CD14-positive monocyte (primary cell): ENCODE measurements around the gene NRDE2. TPM values are rescaled to one million over a fixed set of nuclear protein-coding genes. Genes with fewer than 3 reads are reported as not detected.

Experiments used
- DNase-seq, 3 donors: peaks; one replicate each; pipeline ENCODE4 v3.0.0-alpha.2; 2011 to 2022
- H2AFZ ChIP-seq: 2 replicates; pipeline ENCODE4 v1.6.0; 2012; ENCODE audit warnings: mild to moderate bottlenecking, low read depth, low read length, inconsistent platforms; ENCODE audit not compliant: insufficient read depth, poor library complexity, severe bottlenecking
- H3K27ac ChIP-seq, 2 donors: 1 replicate in 1 of 2; 2 replicates in 1 of 2; pipeline ENCODE4 v1.5.1; 2012 to 2013; ENCODE audit warnings: low read length in 2 of 2, control low read depth in 1 of 2, inconsistent platforms in 1 of 2, low read depth in 1 of 2, mild to moderate bottlenecking in 1 of 2
- H3K27me3 ChIP-seq, 2 donors: one replicate each; pipeline versions ENCODE4 v1.6.0 to v1.6.1; 2011 to 2013; ENCODE audit warnings: low read length in 2 of 2; ENCODE audit not compliant: control insufficient read depth in 2 of 2, insufficient read depth in 2 of 2
- H3K36me3 ChIP-seq, 2 donors: replicated peaks in 1 of 2; 1 replicate in 1 of 2; 2 replicates in 1 of 2; pipeline versions ENCODE4 v1.5.1 to v1.6.1; 2012 to 2013; ENCODE audit warnings: low read length in 2 of 2, control low read depth in 1 of 2, inconsistent platforms in 1 of 2, mild to moderate bottlenecking in 1 of 2; ENCODE audit not compliant: insufficient read depth in 2 of 2, control insufficient read depth in 1 of 2
- H3K4me1 ChIP-seq, 2 donors: 1 replicate in 1 of 2; 2 replicates in 1 of 2; pipeline versions ENCODE4 v1.5.1 to v1.6.1; 2012 to 2013; ENCODE audit warnings: low read length in 2 of 2, control low read depth in 1 of 2, inconsistent platforms in 1 of 2, mild to moderate bottlenecking in 1 of 2, moderate library complexity in 1 of 2; ENCODE audit not compliant: insufficient read depth in 2 of 2, control insufficient read depth in 1 of 2
- H3K4me2 ChIP-seq: replicated peaks from 2 replicates; pipeline ENCODE3; 2012; ENCODE audit warnings: low read length, moderate library complexity, mild to moderate bottlenecking; ENCODE audit not compliant: poor library complexity, severe bottlenecking; ENCODE audit errors: extremely low read depth
- H3K4me3 ChIP-seq, 3 experiments: fragments of 200-600 bp in 1 of 3; sonication (generic) in 1 of 3; replicated peaks in 1 of 3; 1 replicate in 2 of 3; 2 replicates in 1 of 3; pipeline ENCODE4 v1.5.1; 2011 to 2013; ENCODE audit warnings: low read length in 3 of 3, mild to moderate bottlenecking in 3 of 3, control low read depth in 2 of 3, low read depth in 2 of 3, inconsistent platforms in 1 of 3, moderate library complexity in 1 of 3
- H3K79me2 ChIP-seq: 2 replicates; pipeline ENCODE4 v1.6.0; 2012; ENCODE audit warnings: mild to moderate bottlenecking, control low read depth, inconsistent platforms, low read length, moderate library complexity; ENCODE audit not compliant: insufficient read depth
- H3K9ac ChIP-seq: 2 replicates; pipeline ENCODE4 v1.6.0; 2017; ENCODE audit warnings: low read length, mild to moderate bottlenecking; ENCODE audit not compliant: insufficient read depth, poor library complexity, severe bottlenecking
- H3K9me3 ChIP-seq, 2 donors: replicated peaks in 1 of 2; 1 replicate in 1 of 2; 2 replicates in 1 of 2; pipeline versions ENCODE4 v1.5.1 to v1.6.1; 2012 to 2013; ENCODE audit warnings: low read length in 2 of 2, control low read depth in 1 of 2; ENCODE audit not compliant: control insufficient read depth in 1 of 2, insufficient read depth in 1 of 2
- H4K20me1 ChIP-seq: 2 replicates; pipeline ENCODE4 v1.6.0; 2012; ENCODE audit warnings: mild to moderate bottlenecking, low read length, control low read depth, moderate library complexity; ENCODE audit not compliant: insufficient read depth
- H3K27ac Mint-ChIP-seq, 7 donors: one replicate each; pipeline ENCODE4 v1.8.0; 2020; ENCODE audit warnings: mild to moderate bottlenecking in 7 of 7, mixed read lengths in 7 of 7, moderate library complexity in 6 of 7, inconsistent platforms in 2 of 7
- H3K27me3 Mint-ChIP-seq, 3 donors: one replicate each; pipeline ENCODE4 v1.8.0; 2021 to 2022; ENCODE audit warnings: low read depth in 3 of 3, mild to moderate bottlenecking in 3 of 3, mixed read lengths in 3 of 3, moderate library complexity in 3 of 3, inconsistent platforms in 1 of 3
- H3K36me3 Mint-ChIP-seq, 2 donors: one replicate each; pipeline ENCODE4 v1.8.0; 2020; ENCODE audit warnings: mixed read lengths in 2 of 2, inconsistent platforms in 1 of 2, mild to moderate bottlenecking in 1 of 2
- H3K4me1 Mint-ChIP-seq: one replicate; pipeline ENCODE4 v1.8.0; 2020; ENCODE audit warnings: mild to moderate bottlenecking, mixed read lengths
- H3K4me3 Mint-ChIP-seq, 2 donors: one replicate each; pipeline ENCODE4 v1.8.0; 2020; ENCODE audit warnings: mild to moderate bottlenecking in 2 of 2, mixed read lengths in 2 of 2, moderate library complexity in 1 of 2
- H3K9me3 Mint-ChIP-seq, 7 donors: one replicate each; pipeline ENCODE4 v1.8.0; 2020 to 2022; ENCODE audit warnings: mixed read lengths in 7 of 7, mild to moderate bottlenecking in 6 of 7, moderate library complexity in 6 of 7, inconsistent platforms in 2 of 7
- WGBS: methylation state at CpG from one replicate; pipeline ENCODE4 v1.1.5; 2013; ENCODE audit warnings: missing lambda C conversion rate; ENCODE audit not compliant: insufficient coverage; 5-methylcytosine and 5-hydroxymethylcytosine counted together
- intact Hi-C, 2 donors: fragments of 100-400 bp; cut with micrococcal nuclease; formaldehyde crosslinking; loops; one replicate each; pipeline versions ENCODE4 v1.15.0 to v1.15.1; 2023
- polyA plus RNA-seq, 3 donors: library from polyadenylated mRNA; depleted of rRNA in 1 of 3; unstranded in 2 of 3; stranded (reverse) in 1 of 3; fragments of 300-500 nt in 2 of 3; fragments of >200 nt in 1 of 3; fragmentation: Illumina TruSeq in 2 of 3; gene quantifications; 1 replicate in 2 of 3; 2 replicates in 1 of 3; pipeline ENCODE4 v1.2.3, GENCODE V29; 2012 to 2021
- TF ChIP-seq, protein P1 (sequence below): fragments of 200-600 bp; IDR thresholded peaks from one replicate; pipeline ENCODE4 v1.8.0; 2022; ENCODE audit warnings: antibody characterized with exemption, mild to moderate bottlenecking

The NRDE2 gene
- polyA plus RNA-seq, 3 donors = 4.7 to 7.4 (median 6.7) TPM

DNA sequence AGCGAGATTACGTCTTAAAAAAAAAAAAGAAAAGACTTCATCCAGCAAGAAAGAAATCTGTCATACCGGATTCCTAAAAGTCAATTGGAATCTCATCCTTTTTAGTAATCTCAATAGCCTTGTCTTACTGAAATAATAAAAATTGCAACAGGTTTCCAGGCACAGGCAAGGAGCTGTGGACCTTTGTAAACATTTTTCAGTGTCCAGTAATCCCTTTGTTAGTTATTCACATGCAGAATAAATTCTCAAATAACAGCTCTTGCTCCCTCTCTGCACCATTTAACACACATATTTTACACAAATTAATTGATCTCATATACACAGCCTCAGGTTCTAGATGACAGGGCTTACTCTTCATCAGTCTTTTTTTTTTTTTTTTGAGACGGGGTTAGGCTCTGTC, 43.1 kb upstream of the NRDE2 start:
- Histone ChIP-seq H3K4me2 (no peak overlapping the region), H3K36me3 (no peaks in the 10 kb centered on the region), H3K9me3 (no peaks in the 10 kb centered on the region), H3K4me3 (no peak overlapping the region), H2AFZ (no peak overlapping the region), H3K27ac (no peak overlapping the region), H3K79me2 (no peaks in the 10 kb centered on the region), H3K9ac (no peak overlapping the region), H3K4me1 (no peaks in the 10 kb centered on the region), H4K20me1 (no peaks in the 10 kb centered on the region), H3K27me3 (no peaks in the 10 kb centered on the region)
- H3K27ac Mint-ChIP-seq = no peak overlapping the region
- no peaks in the 10 kb centered on the region for H3K36me3 Mint-ChIP-seq
- TF ChIP-seq, protein P1, sequence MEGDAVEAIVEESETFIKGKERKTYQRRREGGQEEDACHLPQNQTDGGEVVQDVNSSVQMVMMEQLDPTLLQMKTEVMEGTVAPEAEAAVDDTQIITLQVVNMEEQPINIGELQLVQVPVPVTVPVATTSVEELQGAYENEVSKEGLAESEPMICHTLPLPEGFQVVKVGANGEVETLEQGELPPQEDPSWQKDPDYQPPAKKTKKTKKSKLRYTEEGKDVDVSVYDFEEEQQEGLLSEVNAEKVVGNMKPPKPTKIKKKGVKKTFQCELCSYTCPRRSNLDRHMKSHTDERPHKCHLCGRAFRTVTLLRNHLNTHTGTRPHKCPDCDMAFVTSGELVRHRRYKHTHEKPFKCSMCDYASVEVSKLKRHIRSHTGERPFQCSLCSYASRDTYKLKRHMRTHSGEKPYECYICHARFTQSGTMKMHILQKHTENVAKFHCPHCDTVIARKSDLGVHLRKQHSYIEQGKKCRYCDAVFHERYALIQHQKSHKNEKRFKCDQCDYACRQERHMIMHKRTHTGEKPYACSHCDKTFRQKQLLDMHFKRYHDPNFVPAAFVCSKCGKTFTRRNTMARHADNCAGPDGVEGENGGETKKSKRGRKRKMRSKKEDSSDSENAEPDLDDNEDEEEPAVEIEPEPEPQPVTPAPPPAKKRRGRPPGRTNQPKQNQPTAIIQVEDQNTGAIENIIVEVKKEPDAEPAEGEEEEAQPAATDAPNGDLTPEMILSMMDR = no peak
- H3K4me3 Mint-ChIP-seq = no peak overlapping the region
- intact Hi-C loops = no loop called here
- DNase-seq = no peak
- peaks cover 0 to 3% (median 0%) of the 10 kb centered on the region in 7 donors for H3K9me3 Mint-ChIP-seq
- WGBS = no CpG with 5 or more reads among the region's 4 CpGs
- H3K27me3 Mint-ChIP-seq = peaks cover 0 to 7% (median 5%) of the 10 kb centered on the region in 3 donors
- no peaks in the 10 kb centered on the region for H3K4me1 Mint-ChIP-seq

DNA sequence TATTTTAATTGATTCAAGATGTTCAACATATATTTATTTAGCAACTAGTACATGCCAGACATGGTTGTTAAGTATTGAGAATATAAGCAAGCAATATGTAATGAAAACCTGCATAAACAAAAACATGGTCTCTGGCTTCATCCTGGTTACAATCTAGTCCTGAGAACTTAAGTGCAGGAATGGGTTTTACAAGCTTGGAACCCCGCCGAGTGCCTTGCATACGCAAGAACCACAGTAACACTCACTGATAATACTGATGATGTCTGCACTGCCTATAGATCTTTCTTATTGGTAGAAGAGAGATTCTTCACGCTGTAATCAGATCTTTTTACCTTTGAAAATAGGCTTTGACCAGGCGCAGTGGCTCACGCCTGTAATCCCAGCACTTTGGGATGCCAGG, 42.1 kb upstream of the NRDE2 start:
- 100% methylated on average over 1 of the region's 6 CpGs for WGBS
- Histone ChIP-seq H3K4me1 (no peaks in the 10 kb centered on the region), H3K4me2 (no peak overlapping the region), H3K27ac (no peak overlapping the region), H3K4me3 (no peak overlapping the region), H2AFZ (no peak overlapping the region), H3K36me3 (no peaks in the 10 kb centered on the region), H3K9me3 (no peaks in the 10 kb centered on the region), H3K79me2 (no peaks in the 10 kb centered on the region), H3K27me3 (no peaks in the 10 kb centered on the region), H4K20me1 (no peaks in the 10 kb centered on the region), H3K9ac (no peak overlapping the region)
- DNase-seq = no peak
- peak overlapping the region in 1 of 7 donors; percentile 18 for H3K27ac Mint-ChIP-seq
- H3K27me3 Mint-ChIP-seq = peaks cover 0 to 7% (median 5%) of the 10 kb centered on the region in 3 donors
- no peaks in the 10 kb centered on the region for H3K4me1 Mint-ChIP-seq
- TF ChIP-seq, protein P1 = no peak
- intact Hi-C loops = no loop called here
- no peak overlapping the region for H3K4me3 Mint-ChIP-seq
- no peaks in the 10 kb centered on the region for H3K36me3 Mint-ChIP-seq
- H3K9me3 Mint-ChIP-seq = peaks cover 0 to 3% (median 0%) of the 10 kb centered on the region in 7 donors
